ENCODE data around the gene RTEL1.

DNA sequence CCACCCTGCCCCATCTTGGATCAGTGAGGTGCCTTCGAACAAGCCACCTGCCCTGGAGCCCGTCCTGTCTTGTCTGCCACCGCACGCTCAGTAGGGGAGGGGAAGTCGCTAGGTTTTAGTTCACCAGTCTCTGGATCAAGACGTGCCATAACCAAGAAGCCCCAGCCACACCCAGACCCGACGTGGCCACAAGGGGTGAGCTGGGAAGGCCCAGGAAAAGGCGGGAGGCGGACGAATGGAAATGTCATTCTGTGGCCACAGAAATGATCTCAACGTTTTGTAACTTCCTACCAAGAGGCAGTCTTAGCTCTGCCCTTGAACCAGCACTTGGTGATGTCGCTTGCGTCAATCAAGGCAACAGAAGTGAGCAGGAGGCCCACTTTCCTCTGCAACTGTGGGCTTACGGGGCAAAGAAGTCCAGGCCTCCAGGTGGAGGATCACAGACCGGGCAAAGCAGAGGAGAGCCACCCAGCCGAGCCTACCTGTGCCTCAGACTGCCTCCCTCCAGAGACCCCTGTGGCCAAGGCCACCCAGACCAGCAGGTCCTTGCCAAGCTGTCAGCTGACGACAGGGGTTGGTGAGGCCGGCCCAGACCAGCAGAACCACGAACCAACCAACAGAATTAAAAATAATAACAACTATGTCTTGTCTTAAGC, 45.7 kb upstream of the RTEL1 start:
- TF ChIP-seq, protein P1, sequence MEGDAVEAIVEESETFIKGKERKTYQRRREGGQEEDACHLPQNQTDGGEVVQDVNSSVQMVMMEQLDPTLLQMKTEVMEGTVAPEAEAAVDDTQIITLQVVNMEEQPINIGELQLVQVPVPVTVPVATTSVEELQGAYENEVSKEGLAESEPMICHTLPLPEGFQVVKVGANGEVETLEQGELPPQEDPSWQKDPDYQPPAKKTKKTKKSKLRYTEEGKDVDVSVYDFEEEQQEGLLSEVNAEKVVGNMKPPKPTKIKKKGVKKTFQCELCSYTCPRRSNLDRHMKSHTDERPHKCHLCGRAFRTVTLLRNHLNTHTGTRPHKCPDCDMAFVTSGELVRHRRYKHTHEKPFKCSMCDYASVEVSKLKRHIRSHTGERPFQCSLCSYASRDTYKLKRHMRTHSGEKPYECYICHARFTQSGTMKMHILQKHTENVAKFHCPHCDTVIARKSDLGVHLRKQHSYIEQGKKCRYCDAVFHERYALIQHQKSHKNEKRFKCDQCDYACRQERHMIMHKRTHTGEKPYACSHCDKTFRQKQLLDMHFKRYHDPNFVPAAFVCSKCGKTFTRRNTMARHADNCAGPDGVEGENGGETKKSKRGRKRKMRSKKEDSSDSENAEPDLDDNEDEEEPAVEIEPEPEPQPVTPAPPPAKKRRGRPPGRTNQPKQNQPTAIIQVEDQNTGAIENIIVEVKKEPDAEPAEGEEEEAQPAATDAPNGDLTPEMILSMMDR (conservative IDR thresholded peaks at IDR 0.05 in 1 of 2, IDR thresholded peaks at IDR 0.05 in 1 of 2; ENCODE audit: extremely low read depth in 1 of 2, insufficient read depth in 1 of 2, low read depth in 1 of 2, low read length in 2 of 2) = no peak
- no peak for TF ChIP-seq EZH2 (IDR thresholded peaks at IDR 0.05; ENCODE audit: borderline replicate concordance, low read length)
